Measurements from ENCODE around the gene PIEZO2.
A peak's percentile ranks its signal among the peaks of the same experiment; 100 is the strongest.

The PIEZO2 gene

DNA sequence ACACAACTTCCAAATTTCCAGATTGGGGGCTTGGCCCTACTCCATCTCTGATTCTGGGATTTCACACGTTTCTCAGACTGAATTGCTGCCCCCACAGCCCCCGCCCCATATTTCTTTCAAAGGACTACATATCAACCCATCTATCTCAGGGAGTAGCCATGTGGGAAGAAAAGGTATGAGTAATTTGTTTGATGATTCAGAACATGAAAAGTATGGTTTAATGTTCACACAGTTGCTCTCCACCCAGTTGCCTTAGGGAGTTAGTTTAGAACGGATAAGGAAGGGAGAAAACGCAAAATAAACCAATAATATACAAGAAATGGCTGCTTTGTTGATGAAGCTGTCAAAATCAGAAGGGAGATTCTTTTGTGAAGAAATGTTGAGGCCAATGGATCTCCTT lies 145.1 kb downstream of the PIEZO2 start:
- TF ChIP-seq, protein P1, sequence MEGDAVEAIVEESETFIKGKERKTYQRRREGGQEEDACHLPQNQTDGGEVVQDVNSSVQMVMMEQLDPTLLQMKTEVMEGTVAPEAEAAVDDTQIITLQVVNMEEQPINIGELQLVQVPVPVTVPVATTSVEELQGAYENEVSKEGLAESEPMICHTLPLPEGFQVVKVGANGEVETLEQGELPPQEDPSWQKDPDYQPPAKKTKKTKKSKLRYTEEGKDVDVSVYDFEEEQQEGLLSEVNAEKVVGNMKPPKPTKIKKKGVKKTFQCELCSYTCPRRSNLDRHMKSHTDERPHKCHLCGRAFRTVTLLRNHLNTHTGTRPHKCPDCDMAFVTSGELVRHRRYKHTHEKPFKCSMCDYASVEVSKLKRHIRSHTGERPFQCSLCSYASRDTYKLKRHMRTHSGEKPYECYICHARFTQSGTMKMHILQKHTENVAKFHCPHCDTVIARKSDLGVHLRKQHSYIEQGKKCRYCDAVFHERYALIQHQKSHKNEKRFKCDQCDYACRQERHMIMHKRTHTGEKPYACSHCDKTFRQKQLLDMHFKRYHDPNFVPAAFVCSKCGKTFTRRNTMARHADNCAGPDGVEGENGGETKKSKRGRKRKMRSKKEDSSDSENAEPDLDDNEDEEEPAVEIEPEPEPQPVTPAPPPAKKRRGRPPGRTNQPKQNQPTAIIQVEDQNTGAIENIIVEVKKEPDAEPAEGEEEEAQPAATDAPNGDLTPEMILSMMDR (IDR thresholded peaks at IDR 0.05; ENCODE audit: insufficient read depth, low read length), result no peak
- TF ChIP-seq, protein P2, sequence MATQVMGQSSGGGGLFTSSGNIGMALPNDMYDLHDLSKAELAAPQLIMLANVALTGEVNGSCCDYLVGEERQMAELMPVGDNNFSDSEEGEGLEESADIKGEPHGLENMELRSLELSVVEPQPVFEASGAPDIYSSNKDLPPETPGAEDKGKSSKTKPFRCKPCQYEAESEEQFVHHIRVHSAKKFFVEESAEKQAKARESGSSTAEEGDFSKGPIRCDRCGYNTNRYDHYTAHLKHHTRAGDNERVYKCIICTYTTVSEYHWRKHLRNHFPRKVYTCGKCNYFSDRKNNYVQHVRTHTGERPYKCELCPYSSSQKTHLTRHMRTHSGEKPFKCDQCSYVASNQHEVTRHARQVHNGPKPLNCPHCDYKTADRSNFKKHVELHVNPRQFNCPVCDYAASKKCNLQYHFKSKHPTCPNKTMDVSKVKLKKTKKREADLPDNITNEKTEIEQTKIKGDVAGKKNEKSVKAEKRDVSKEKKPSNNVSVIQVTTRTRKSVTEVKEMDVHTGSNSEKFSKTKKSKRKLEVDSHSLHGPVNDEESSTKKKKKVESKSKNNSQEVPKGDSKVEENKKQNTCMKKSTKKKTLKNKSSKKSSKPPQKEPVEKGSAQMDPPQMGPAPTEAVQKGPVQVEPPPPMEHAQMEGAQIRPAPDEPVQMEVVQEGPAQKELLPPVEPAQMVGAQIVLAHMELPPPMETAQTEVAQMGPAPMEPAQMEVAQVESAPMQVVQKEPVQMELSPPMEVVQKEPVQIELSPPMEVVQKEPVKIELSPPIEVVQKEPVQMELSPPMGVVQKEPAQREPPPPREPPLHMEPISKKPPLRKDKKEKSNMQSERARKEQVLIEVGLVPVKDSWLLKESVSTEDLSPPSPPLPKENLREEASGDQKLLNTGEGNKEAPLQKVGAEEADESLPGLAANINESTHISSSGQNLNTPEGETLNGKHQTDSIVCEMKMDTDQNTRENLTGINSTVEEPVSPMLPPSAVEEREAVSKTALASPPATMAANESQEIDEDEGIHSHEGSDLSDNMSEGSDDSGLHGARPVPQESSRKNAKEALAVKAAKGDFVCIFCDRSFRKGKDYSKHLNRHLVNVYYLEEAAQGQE (IDR thresholded peaks at IDR 0.05; ENCODE audit: insufficient replicate concordance, low read depth), result no peak
- TF ChIP-seq GABPA (IDR thresholded peaks at IDR 0.05; ENCODE audit: low read depth), result no peak
- no peak for TF ChIP-seq POLR2AphosphoS5 (IDR thresholded peaks at IDR 0.05; ENCODE audit: low read depth)
- TF ChIP-seq SPI1 (IDR thresholded peaks at IDR 0.05; ENCODE audit: borderline replicate concordance, low read depth), result no peak
- no peak overlapping the region for H3K27ac ChIP-seq (replicated peaks)
- no peak for DNase-seq (ENCODE audit: low read depth in 1 of 2, low spot score in 1 of 2)
- H3K27me3 ChIP-seq (ENCODE audit: insufficient read depth, poor library complexity, severe bottlenecking), result no peaks in the 10 kb centered on the region
- no peak overlapping the region for H3K4me3 ChIP-seq (replicated peaks; ENCODE audit: insufficient read depth, low read length)

DNA sequence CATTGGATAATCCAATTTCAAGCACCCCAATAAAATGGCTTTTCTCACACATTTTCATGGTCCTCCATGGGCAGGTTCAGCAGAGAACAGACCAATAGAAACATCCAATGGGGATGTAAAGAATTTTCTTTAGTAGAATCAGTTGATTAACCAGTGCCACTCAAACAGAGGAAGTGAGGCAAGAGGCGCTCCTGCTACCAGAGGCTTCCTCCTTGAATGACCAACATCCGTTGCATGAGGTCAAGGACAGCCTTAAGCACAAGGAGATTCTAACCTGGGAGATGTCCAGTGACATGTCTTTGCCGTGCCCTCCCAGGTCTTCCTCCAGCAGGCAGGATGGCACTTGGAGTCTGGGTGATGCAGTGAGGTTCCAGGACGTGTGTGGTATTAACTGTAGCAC lies 146.6 kb downstream of the PIEZO2 start:
- TF ChIP-seq, protein P1 (IDR thresholded peaks at IDR 0.05; ENCODE audit: insufficient read depth, low read length), result no peak
- TF ChIP-seq, protein P2 (IDR thresholded peaks at IDR 0.05; ENCODE audit: insufficient replicate concordance, low read depth), result no peak
- TF ChIP-seq POLR2AphosphoS5 (IDR thresholded peaks at IDR 0.05; ENCODE audit: low read depth) (no peak), GABPA (IDR thresholded peaks at IDR 0.05; ENCODE audit: low read depth) (no peak), SPI1 (IDR thresholded peaks at IDR 0.05; ENCODE audit: borderline replicate concordance, low read depth) (peak; percentile 30; the same call in 1 of the 2 replicates)
- peak in 1 of 2 experiments; percentile 31 for DNase-seq (ENCODE audit: low read depth in 1 of 2, low spot score in 1 of 2)
- Histone ChIP-seq H3K4me3 (replicated peaks; ENCODE audit: insufficient read depth, low read length) (no peak overlapping the region), H3K27ac (replicated peaks) (no peak overlapping the region), H3K27me3 (ENCODE audit: insufficient read depth, poor library complexity, severe bottlenecking) (no peaks in the 10 kb centered on the region)

DNA sequence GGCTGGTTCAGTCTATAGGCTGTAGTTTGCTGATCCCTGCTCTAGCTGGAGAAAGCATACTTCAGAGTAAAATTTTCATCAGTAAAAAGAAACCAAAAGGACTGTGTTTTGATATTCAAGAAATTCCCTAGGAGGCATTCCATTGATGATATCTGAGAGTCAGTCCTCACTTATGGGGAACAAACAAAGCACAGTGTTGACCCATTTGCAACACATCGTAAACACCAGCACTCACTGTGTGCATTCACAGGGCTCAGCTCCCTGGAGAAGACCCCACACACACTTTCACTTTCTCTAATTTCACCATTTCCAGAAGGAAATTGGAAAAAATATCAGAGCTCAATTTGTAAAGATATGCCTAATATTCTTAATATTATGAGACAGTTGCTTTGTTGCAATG lies 147.1 kb downstream of the PIEZO2 start:
- no peak overlapping the region for H3K4me3 ChIP-seq (replicated peaks; ENCODE audit: insufficient read depth, low read length)
- H3K27ac ChIP-seq (replicated peaks), result no peak overlapping the region
- no peaks in the 10 kb centered on the region for H3K27me3 ChIP-seq (ENCODE audit: insufficient read depth, poor library complexity, severe bottlenecking)
- DNase-seq (ENCODE audit: low read depth in 1 of 2, low spot score in 1 of 2), result no peak
- TF ChIP-seq, protein P1 (IDR thresholded peaks at IDR 0.05; ENCODE audit: insufficient read depth, low read length), result no peak
- TF ChIP-seq SPI1 (IDR thresholded peaks at IDR 0.05; ENCODE audit: borderline replicate concordance, low read depth) (no peak), GABPA (IDR thresholded peaks at IDR 0.05; ENCODE audit: low read depth) (no peak), POLR2AphosphoS5 (IDR thresholded peaks at IDR 0.05; ENCODE audit: low read depth) (no peak)
- TF ChIP-seq, protein P2 (IDR thresholded peaks at IDR 0.05; ENCODE audit: insufficient replicate concordance, low read depth), result no peak
